Activated CD4-positive, alpha-beta T cell treated with anti-CD3 and anti-CD28 coated beads, Interleukin-2, amount 10 ng/mL, durations not matched to agents 24 days and 14 days (primary cell): ENCODE data around the gene CNTNAP5. TPM values are rescaled to one million over a fixed set of nuclear protein-coding genes. Genes with fewer than 3 reads are reported as not detected.

ENCODE experiments used
- DNase-seq: peaks from one replicate; pipeline ENCODE4 v3.0.0; 2022
- H3K27ac Mint-ChIP-seq: one replicate; pipeline ENCODE4 v1.8.0; 2022; ENCODE audit warnings: mild to moderate bottlenecking, mixed read lengths
- H3K27me3 Mint-ChIP-seq: one replicate; pipeline ENCODE4 v1.8.0; 2022; ENCODE audit warnings: mixed read lengths
- H3K36me3 Mint-ChIP-seq: one replicate; pipeline ENCODE4 v1.8.0; 2022; ENCODE audit warnings: low read depth, mild to moderate bottlenecking, mixed read lengths
- H3K4me1 Mint-ChIP-seq: one replicate; pipeline ENCODE4 v1.8.0; 2021; ENCODE audit warnings: mixed read lengths
- H3K4me3 Mint-ChIP-seq: one replicate; pipeline ENCODE4 v1.8.0; 2022; ENCODE audit warnings: mild to moderate bottlenecking, moderate library complexity, mixed read lengths
- H3K9me3 Mint-ChIP-seq: one replicate; pipeline ENCODE4 v1.8.0; 2021; ENCODE audit warnings: mixed read lengths
- intact Hi-C: fragments of 100-400 bp; cut with micrococcal nuclease; formaldehyde crosslinking; loops from one replicate; pipeline ENCODE4 v1.15.1; 2023
- total RNA-seq: library from RNA; stranded (reverse); gene quantifications from 2 replicates; pipeline ENCODE4 v1.2.3, GENCODE V29; 2022

CNTNAP5 gene
- total RNA-seq, 1 donor from 2014 or later: not detected

- intact Hi-C loops: no loop called here
These were observed 453.7 kb downstream of the CNTNAP5 start for GRCh38 chr2:124478761-124479160.

GRCh38 chr2:124480958-124481357, 455.9 kb downstream of the CNTNAP5 start:
- Mint-ChIP-seq H3K4me1 (no peaks in the 10 kb centered on the region), H3K9me3 (no peaks in the 10 kb centered on the region), H3K4me3 (no peak overlapping the region), H3K36me3 (no peaks in the 10 kb centered on the region), H3K27me3 (no peaks in the 10 kb centered on the region), H3K27ac (no peak overlapping the region)
- no peak for DNase-seq
- intact Hi-C loops: no loop called here

More at GRCh38 chr2:124478761-124479160, 453.7 kb downstream of the CNTNAP5 start:
- H3K27me3 Mint-ChIP-seq: no peaks in the 10 kb centered on the region
- H3K9me3 Mint-ChIP-seq: no peaks in the 10 kb centered on the region
- H3K4me3 Mint-ChIP-seq: no peak overlapping the region
- no peak overlapping the region for H3K27ac Mint-ChIP-seq
- no peaks in the 10 kb centered on the region for H3K36me3 Mint-ChIP-seq
- no peaks in the 10 kb centered on the region for H3K4me1 Mint-ChIP-seq
- DNase-seq: no peak

GRCh38 chr2:124482044-124482443, 457.0 kb downstream of the CNTNAP5 start:
- H3K27ac Mint-ChIP-seq: no peak overlapping the region
- no peaks in the 10 kb centered on the region for H3K36me3 Mint-ChIP-seq
- H3K4me3 Mint-ChIP-seq: no peak overlapping the region
- H3K9me3 Mint-ChIP-seq: no peaks in the 10 kb centered on the region
- DNase-seq: no peak
- H3K27me3 Mint-ChIP-seq: no peaks in the 10 kb centered on the region
- intact Hi-C loops: no loop called here
- H3K4me1 Mint-ChIP-seq: no peaks in the 10 kb centered on the region

- Mint-ChIP-seq H3K36me3 (no peaks in the 10 kb centered on the region), H3K9me3 (no peaks in the 10 kb centered on the region), H3K27ac (no peak overlapping the region), H3K4me3 (no peak overlapping the region), H3K27me3 (no peaks in the 10 kb centered on the region), H3K4me1 (no peaks in the 10 kb centered on the region)
- intact Hi-C loops: no loop called here
- no peak for DNase-seq
These were observed 457.5 kb downstream of the CNTNAP5 start for GRCh38 chr2:124482551-124482950.

GRCh38 chr2:124485659-124486058, 460.6 kb downstream of the CNTNAP5 start:
- H3K27me3 Mint-ChIP-seq: no peaks in the 10 kb centered on the region
- no peaks in the 10 kb centered on the region for H3K36me3 Mint-ChIP-seq
- H3K4me3 Mint-ChIP-seq: no peak overlapping the region
- DNase-seq: no peak
- H3K4me1 Mint-ChIP-seq: no peaks in the 10 kb centered on the region
- H3K27ac Mint-ChIP-seq: no peak overlapping the region
- intact Hi-C loops: no loop called here
- H3K9me3 Mint-ChIP-seq: no peaks in the 10 kb centered on the region

GRCh38 chr2:124489686-124490085, 464.6 kb downstream of the CNTNAP5 start:
- DNase-seq: peak; percentile 9
- Mint-ChIP-seq H3K36me3 (no peaks in the 10 kb centered on the region), H3K27me3 (no peaks in the 10 kb centered on the region), H3K4me1 (no peaks in the 10 kb centered on the region), H3K4me3 (no peak overlapping the region), H3K9me3 (no peaks in the 10 kb centered on the region), H3K27ac (no peak overlapping the region)
- intact Hi-C loops: no loop called here

- DNase-seq: no peak
- Mint-ChIP-seq H3K4me1 (no peaks in the 10 kb centered on the region), H3K27ac (no peak overlapping the region), H3K27me3 (no peaks in the 10 kb centered on the region), H3K36me3 (no peaks in the 10 kb centered on the region), H3K9me3 (peaks cover 7% of the 10 kb centered on the region), H3K4me3 (no peak overlapping the region)
- intact Hi-C loops: no loop called here
These were observed 476.6 kb downstream of the CNTNAP5 start for GRCh38 chr2:124501575-124502152.

- Mint-ChIP-seq H3K27me3 (no peaks in the 10 kb centered on the region), H3K9me3 (peaks cover 15% of the 10 kb centered on the region), H3K4me1 (no peaks in the 10 kb centered on the region), H3K36me3 (no peaks in the 10 kb centered on the region), H3K4me3 (no peak overlapping the region), H3K27ac (no peak overlapping the region)
- DNase-seq: no peak
- intact Hi-C loops: no loop called here
These were observed 489.1 kb downstream of the CNTNAP5 start for GRCh38 chr2:124514236-124514635.

- Mint-ChIP-seq H3K36me3 (no peaks in the 10 kb centered on the region), H3K4me3 (no peak overlapping the region), H3K27me3 (no peaks in the 10 kb centered on the region), H3K9me3 (peaks cover 15% of the 10 kb centered on the region), H3K4me1 (no peaks in the 10 kb centered on the region), H3K27ac (no peak overlapping the region)
- DNase-seq: no peak
- intact Hi-C loops: no loop called here
These were observed 495.9 kb downstream of the CNTNAP5 start for GRCh38 chr2:124520953-124521352.

GRCh38 chr2:124523096-124523495, 498.0 kb downstream of the CNTNAP5 start:
- Mint-ChIP-seq H3K36me3 (no peaks in the 10 kb centered on the region), H3K9me3 (no peaks in the 10 kb centered on the region), H3K4me3 (no peak overlapping the region), H3K27me3 (no peaks in the 10 kb centered on the region), H3K27ac (no peak overlapping the region), H3K4me1 (no peaks in the 10 kb centered on the region)
- DNase-seq: no peak
- intact Hi-C loops: no loop called here

GRCh38 chr2:124524155-124524915, 499.2 kb downstream of the CNTNAP5 start:
- intact Hi-C loops: no loop called here
- no peak for DNase-seq
- H3K36me3 Mint-ChIP-seq: no peaks in the 10 kb centered on the region
- H3K9me3 Mint-ChIP-seq: no peaks in the 10 kb centered on the region
- H3K4me1 Mint-ChIP-seq: no peaks in the 10 kb centered on the region
- no peak overlapping the region for H3K4me3 Mint-ChIP-seq
- no peak overlapping the region for H3K27ac Mint-ChIP-seq
- no peaks in the 10 kb centered on the region for H3K27me3 Mint-ChIP-seq

- no peaks in the 10 kb centered on the region for H3K36me3 Mint-ChIP-seq
- H3K27ac Mint-ChIP-seq: no peak overlapping the region
- no peaks in the 10 kb centered on the region for H3K27me3 Mint-ChIP-seq
- intact Hi-C loops: no loop called here
- H3K4me3 Mint-ChIP-seq: no peak overlapping the region
- DNase-seq: no peak
- no peaks in the 10 kb centered on the region for H3K9me3 Mint-ChIP-seq
- no peaks in the 10 kb centered on the region for H3K4me1 Mint-ChIP-seq
These were observed 501.1 kb downstream of the CNTNAP5 start for GRCh38 chr2:124526221-124526620.

- Mint-ChIP-seq H3K27ac (no peak overlapping the region), H3K36me3 (no peaks in the 10 kb centered on the region), H3K4me1 (no peaks in the 10 kb centered on the region), H3K4me3 (no peak overlapping the region), H3K9me3 (no peaks in the 10 kb centered on the region), H3K27me3 (no peaks in the 10 kb centered on the region)
- intact Hi-C loops: no loop called here
- no peak for DNase-seq
These were observed 505.1 kb downstream of the CNTNAP5 start for GRCh38 chr2:124530203-124530602.

GRCh38 chr2:124533226-124533954, 508.3 kb downstream of the CNTNAP5 start:
- Mint-ChIP-seq H3K9me3 (no peaks in the 10 kb centered on the region), H3K27ac (no peak overlapping the region), H3K4me1 (no peaks in the 10 kb centered on the region), H3K4me3 (no peak overlapping the region), H3K27me3 (no peaks in the 10 kb centered on the region), H3K36me3 (no peaks in the 10 kb centered on the region)
- no peak for DNase-seq
- intact Hi-C loops: no loop called here
